ENCODE data around the gene MSI2. TPM values are rescaled to one million over a fixed set of nuclear protein-coding genes. Genes with fewer than 3 reads are reported as not detected.

Gene MSI2
- total RNA-seq, 3 donors from 2014 or later, result 13.4 to 89.1 (median 71.1) TPM

- Histone ChIP-seq H3K4me3 (no peak overlapping the region), H3K36me3 (no peaks in the 10 kb centered on the region), H3K27me3 (no peaks in the 10 kb centered on the region), H3K9me3 (no peaks in the 10 kb centered on the region), H3K27ac (no peak overlapping the region), H3K4me1 (no peaks in the 10 kb centered on the region)
- TF ChIP-seq POLR2AphosphoS5 (IDR thresholded peaks at IDR 0.05) (no peak), CTCF (IDR thresholded peaks at IDR 0.05) (no peak), POLR2A (IDR thresholded peaks at IDR 0.05) (no peak)
- intact Hi-C loops (cut with DNase I; ENCODE audit: low total_unique reads), result no loop called here
- DNase-seq (ENCODE audit: low spot score in 2 of 2), result no peak
Observed at GRCh38 chr17:57566721-57567120, 310.4 kb downstream of the MSI2 start.

- H3K9me3 ChIP-seq, result no peaks in the 10 kb centered on the region
- no peak overlapping the region for H3K4me3 ChIP-seq
- TF ChIP-seq POLR2AphosphoS5 (IDR thresholded peaks at IDR 0.05), result no peak
- TF ChIP-seq CTCF (IDR thresholded peaks at IDR 0.05), result no peak
- TF ChIP-seq POLR2A (IDR thresholded peaks at IDR 0.05), result no peak
- H3K27ac ChIP-seq, result no peak overlapping the region
- intact Hi-C loops (cut with DNase I; ENCODE audit: low total_unique reads), result no loop called here
- DNase-seq (ENCODE audit: low spot score in 2 of 2), result no peak
- no peaks in the 10 kb centered on the region for H3K27me3 ChIP-seq
- no peaks in the 10 kb centered on the region for H3K36me3 ChIP-seq
- H3K4me1 ChIP-seq, result no peaks in the 10 kb centered on the region
Observed at GRCh38 chr17:57567251-57567650, 310.9 kb downstream of the MSI2 start.

- TF ChIP-seq POLR2A (IDR thresholded peaks at IDR 0.05) (no peak), CTCF (IDR thresholded peaks at IDR 0.05) (no peak), POLR2AphosphoS5 (IDR thresholded peaks at IDR 0.05) (no peak)
- H3K27ac ChIP-seq, result no peak overlapping the region
- no peak for DNase-seq (ENCODE audit: low spot score in 2 of 2)
- intact Hi-C loops (cut with DNase I; ENCODE audit: low total_unique reads), result no loop called here
- no peaks in the 10 kb centered on the region for H3K36me3 ChIP-seq
- no peaks in the 10 kb centered on the region for H3K4me1 ChIP-seq
- no peak overlapping the region for H3K4me3 ChIP-seq
- H3K27me3 ChIP-seq, result no peaks in the 10 kb centered on the region
- no peaks in the 10 kb centered on the region for H3K9me3 ChIP-seq
Observed at GRCh38 chr17:57568340-57568739, 312.0 kb downstream of the MSI2 start.

DNA sequence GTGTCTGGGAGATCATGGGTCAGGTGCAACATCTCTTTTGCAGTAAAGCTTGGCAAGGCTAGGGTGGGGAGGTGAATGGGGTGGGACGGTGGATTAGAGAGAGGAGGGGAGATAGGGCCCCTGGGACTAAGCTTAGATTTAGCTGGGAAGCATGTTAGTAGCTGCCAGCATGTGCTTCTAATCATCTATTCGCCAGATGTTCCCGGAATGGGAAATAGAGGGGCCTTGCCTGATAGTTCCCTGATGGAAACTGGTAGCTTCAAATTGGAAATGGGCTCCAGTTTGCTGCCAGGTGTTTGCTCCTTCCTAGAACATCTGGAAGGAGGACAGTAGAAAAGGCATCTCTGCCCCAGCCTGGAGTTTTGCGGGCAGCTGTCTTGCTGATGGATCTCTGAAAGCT is 312.7 kb downstream of the MSI2 start:
- H3K4me1 ChIP-seq, result no peaks in the 10 kb centered on the region
- TF ChIP-seq CTCF (IDR thresholded peaks at IDR 0.05), result no peak
- no peak for TF ChIP-seq POLR2AphosphoS5 (IDR thresholded peaks at IDR 0.05)
- no peak for TF ChIP-seq POLR2A (IDR thresholded peaks at IDR 0.05)
- DNase-seq (ENCODE audit: low spot score in 2 of 2), result no peak
- no peaks in the 10 kb centered on the region for H3K27me3 ChIP-seq
- no peaks in the 10 kb centered on the region for H3K36me3 ChIP-seq
- intact Hi-C loops (cut with DNase I; ENCODE audit: low total_unique reads), result no loop called here
- no peak overlapping the region for H3K27ac ChIP-seq
- H3K9me3 ChIP-seq, result no peaks in the 10 kb centered on the region
- H3K4me3 ChIP-seq, result no peak overlapping the region

DNA sequence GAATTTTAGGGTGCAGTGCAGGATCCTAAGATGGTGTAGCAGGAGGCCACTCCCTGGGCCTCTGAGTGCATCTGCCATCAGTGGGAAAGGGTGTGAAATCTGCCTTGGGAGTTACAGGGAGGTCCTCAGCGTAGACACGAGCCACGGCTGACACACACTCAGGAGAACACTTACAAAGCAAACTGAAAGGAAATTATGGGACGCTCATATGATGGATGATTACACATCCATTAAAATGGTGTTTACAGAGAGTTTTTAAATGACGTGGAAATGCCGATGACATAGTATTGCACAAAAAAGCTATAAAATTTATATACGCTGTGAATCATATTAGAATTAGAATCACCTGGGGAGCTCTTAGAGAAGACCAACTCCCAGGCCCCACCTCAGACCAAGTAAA is 313.5 kb downstream of the MSI2 start:
- no peak for DNase-seq (ENCODE audit: low spot score in 2 of 2)
- no peaks in the 10 kb centered on the region for H3K4me1 ChIP-seq
- H3K36me3 ChIP-seq, result no peaks in the 10 kb centered on the region
- no peaks in the 10 kb centered on the region for H3K9me3 ChIP-seq
- no peak overlapping the region for H3K4me3 ChIP-seq
- H3K27me3 ChIP-seq, result no peaks in the 10 kb centered on the region
- H3K27ac ChIP-seq, result no peak overlapping the region
- TF ChIP-seq POLR2A (IDR thresholded peaks at IDR 0.05), result no peak
- no peak for TF ChIP-seq CTCF (IDR thresholded peaks at IDR 0.05)
- no peak for TF ChIP-seq POLR2AphosphoS5 (IDR thresholded peaks at IDR 0.05)
- intact Hi-C loops (cut with DNase I; ENCODE audit: low total_unique reads), result no loop called here
